Stimulated activated memory B cell treated with anti-CD40 and anti-IgM and Interleukin-4, amounts not matched to agents 10 μg/mL and 1 μg/mL and 100 μg/mL, for 72 hours (primary cell): ENCODE data around the gene HOTAIR.
A peak's percentile ranks its signal among the peaks of the same experiment; 100 is the strongest.

ENCODE experiments used
- ATAC-seq: fragments of 150-1000 bp; cut with Tn5 transposase; 2 replicates; pipeline ENCODE4 v1.10.0; 2021
- H3K27ac Mint-ChIP-seq: one replicate; pipeline ENCODE4 v1.8.0; 2022; ENCODE audit warnings: mild to moderate bottlenecking, mixed read lengths
- H3K27me3 Mint-ChIP-seq: one replicate; pipeline ENCODE4 v1.8.0; 2022; ENCODE audit warnings: mixed read lengths
- H3K36me3 Mint-ChIP-seq: one replicate; pipeline ENCODE4 v1.8.0; 2022; ENCODE audit warnings: mixed read lengths
- H3K4me1 Mint-ChIP-seq: one replicate; pipeline ENCODE4 v1.8.0; 2022; ENCODE audit warnings: mixed read lengths
- H3K4me3 Mint-ChIP-seq: one replicate; pipeline ENCODE4 v1.8.0; 2022; ENCODE audit warnings: mild to moderate bottlenecking, moderate library complexity, mixed read lengths
- H3K9me3 Mint-ChIP-seq: one replicate; pipeline ENCODE4 v1.8.0; 2022; ENCODE audit warnings: mixed read lengths

Gene HOTAIR

GRCh38 chr12:53947743-53948142, 27.0 kb downstream of the HOTAIR start:
- Mint-ChIP-seq H3K27ac (no peak overlapping the region), H3K4me1 (peaks cover 18% of the 10 kb centered on the region), H3K4me3 (no peak overlapping the region), H3K36me3 (no peaks in the 10 kb centered on the region), H3K9me3 (no peaks in the 10 kb centered on the region), H3K27me3 (peaks cover 94% of the 10 kb centered on the region)
- ATAC-seq, result no peak

DNA sequence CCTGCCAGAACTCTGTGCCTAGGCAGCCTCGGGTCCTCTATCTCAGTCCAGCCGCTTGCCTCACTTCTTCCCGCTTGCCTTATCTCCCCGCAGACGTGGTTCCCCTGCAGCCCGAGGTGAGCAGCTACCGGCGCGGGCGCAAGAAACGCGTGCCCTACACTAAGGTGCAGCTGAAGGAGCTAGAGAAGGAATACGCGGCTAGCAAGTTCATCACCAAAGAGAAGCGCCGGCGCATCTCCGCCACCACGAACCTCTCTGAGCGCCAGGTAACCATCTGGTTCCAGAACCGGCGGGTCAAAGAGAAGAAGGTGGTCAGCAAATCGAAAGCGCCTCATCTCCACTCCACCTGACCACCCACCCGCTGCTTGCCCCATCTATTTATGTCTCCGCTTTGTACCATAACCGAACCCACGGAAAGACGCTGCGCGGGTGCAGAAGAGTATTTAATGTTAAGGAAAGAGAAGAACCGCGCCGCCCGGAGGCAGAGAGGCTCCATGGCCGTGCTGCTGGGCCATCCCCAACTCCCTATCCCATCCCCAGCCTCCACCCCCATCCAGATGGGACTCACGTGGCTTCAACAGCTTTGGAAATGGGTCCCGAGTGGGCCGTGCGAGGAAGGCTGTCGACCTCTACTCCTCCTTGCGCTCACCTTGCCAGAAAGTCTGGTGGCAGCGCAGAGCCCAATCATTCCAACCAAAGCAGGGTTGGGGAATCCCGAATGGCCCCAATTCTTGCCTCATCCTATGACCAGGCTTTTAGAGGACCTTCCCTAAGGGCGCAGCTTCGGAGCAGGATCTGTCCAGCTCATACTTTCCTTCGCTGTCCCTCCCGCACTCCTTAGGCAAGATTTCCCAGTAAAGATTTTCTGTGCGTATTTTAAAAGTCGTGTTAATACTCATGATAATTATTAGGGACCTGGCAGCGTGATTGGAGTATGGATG, 29.6 kb downstream of the HOTAIR start:
- Mint-ChIP-seq H3K4me3 (no peak overlapping the region), H3K9me3 (no peaks in the 10 kb centered on the region), H3K36me3 (no peaks in the 10 kb centered on the region), H3K4me1 (peaks cover 7% of the 10 kb centered on the region), H3K27ac (no peak overlapping the region), H3K27me3 (peaks cover 94% of the 10 kb centered on the region)
- ATAC-seq, result no peak

- no peak for ATAC-seq
- peaks cover 7% of the 10 kb centered on the region for H3K4me1 Mint-ChIP-seq
- no peaks in the 10 kb centered on the region for H3K9me3 Mint-ChIP-seq
- H3K27ac Mint-ChIP-seq, result no peak overlapping the region
- H3K36me3 Mint-ChIP-seq, result no peaks in the 10 kb centered on the region
- peaks cover 93% of the 10 kb centered on the region for H3K27me3 Mint-ChIP-seq
- no peak overlapping the region for H3K4me3 Mint-ChIP-seq
Observed at GRCh38 chr12:53944209-53944608, 30.5 kb downstream of the HOTAIR start.

DNA sequence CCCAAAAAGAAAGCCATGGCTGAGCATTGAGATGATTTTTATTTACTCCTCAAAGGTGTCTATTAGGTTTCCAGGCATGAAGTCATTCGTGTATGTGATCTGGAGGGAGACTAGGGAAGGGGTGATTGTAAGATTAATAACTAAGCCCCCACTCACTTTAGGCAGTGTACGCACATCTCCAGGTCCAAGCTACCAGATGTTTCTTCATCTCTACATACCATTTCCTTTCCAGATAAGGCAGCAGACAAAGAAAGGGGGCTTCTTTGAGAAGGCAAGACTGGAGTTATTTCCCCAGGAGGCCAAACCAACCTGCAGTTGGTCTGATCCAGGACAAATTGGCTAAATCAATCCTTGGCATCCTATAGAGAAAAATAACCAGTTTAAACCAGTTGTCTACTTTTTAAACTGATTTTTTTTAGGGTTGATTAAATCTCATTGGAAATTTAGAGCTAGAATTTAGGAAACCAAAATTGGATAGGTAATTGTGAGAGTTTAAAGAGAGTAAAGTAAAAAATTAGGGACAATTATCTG, 32.2 kb downstream of the HOTAIR start:
- H3K27ac Mint-ChIP-seq, result no peak overlapping the region
- ATAC-seq, result no peak
- H3K9me3 Mint-ChIP-seq, result no peaks in the 10 kb centered on the region
- H3K4me3 Mint-ChIP-seq, result no peak overlapping the region
- H3K27me3 Mint-ChIP-seq, result peaks cover 87% of the 10 kb centered on the region
- peaks cover 7% of the 10 kb centered on the region for H3K4me1 Mint-ChIP-seq
- no peaks in the 10 kb centered on the region for H3K36me3 Mint-ChIP-seq

- H3K4me3 Mint-ChIP-seq, result no peak overlapping the region
- ATAC-seq, result no peak
Observed at GRCh38 chr12:53941750-53942149, 33.0 kb downstream of the HOTAIR start.

GRCh38 chr12:53941187-53941586, 33.6 kb downstream of the HOTAIR start:
- Mint-ChIP-seq H3K9me3 (no peaks in the 10 kb centered on the region), H3K36me3 (no peaks in the 10 kb centered on the region), H3K4me3 (no peak overlapping the region), H3K4me1 (peaks cover 7% of the 10 kb centered on the region), H3K27me3 (peaks cover 93% of the 10 kb centered on the region), H3K27ac (no peak overlapping the region)
- no peak for ATAC-seq

More at GRCh38 chr12:53941750-53942149, 33.0 kb downstream of the HOTAIR start:
- Mint-ChIP-seq H3K4me1 (peaks cover 7% of the 10 kb centered on the region), H3K9me3 (no peaks in the 10 kb centered on the region), H3K36me3 (no peaks in the 10 kb centered on the region), H3K27me3 (peaks cover 93% of the 10 kb centered on the region), H3K27ac (no peak overlapping the region)

GRCh38 chr12:53940443-53941014, 34.2 kb downstream of the HOTAIR start:
- Mint-ChIP-seq H3K27ac (no peak overlapping the region), H3K36me3 (no peaks in the 10 kb centered on the region), H3K9me3 (no peaks in the 10 kb centered on the region), H3K4me3 (no peak overlapping the region), H3K4me1 (peaks cover 13% of the 10 kb centered on the region), H3K27me3 (peaks cover 93% of the 10 kb centered on the region)
- ATAC-seq, result no peak

GRCh38 chr12:53939141-53940108, 35.3 kb downstream of the HOTAIR start:
- ATAC-seq, result no peak
- Mint-ChIP-seq H3K4me3 (no peak overlapping the region), H3K27me3 (peaks cover 93% of the 10 kb centered on the region), H3K9me3 (no peaks in the 10 kb centered on the region), H3K4me1 (peaks cover 12% of the 10 kb centered on the region), H3K27ac (no peak overlapping the region), H3K36me3 (no peaks in the 10 kb centered on the region)

- no peak for ATAC-seq
- peaks cover 93% of the 10 kb centered on the region for H3K27me3 Mint-ChIP-seq
- no peak within 1 kb of the TSS for H3K27ac Mint-ChIP-seq
- H3K4me1 Mint-ChIP-seq, result peaks cover 12% of the 10 kb centered on the region
- no peaks in the 10 kb centered on the region for H3K9me3 Mint-ChIP-seq
- H3K36me3 Mint-ChIP-seq, result no peaks in the 10 kb centered on the region
- no peak within 1 kb of the TSS for H3K4me3 Mint-ChIP-seq
Observed at GRCh38 chr12:53938326-53939140, 36.2 kb downstream of the HOTAIR start, which contains the start of gene HOXC13. TSS of gene HOXC13 (plus strand) at chr12:53938831. CDS start at chr12:53938907, 76 bp downstream.

DNA sequence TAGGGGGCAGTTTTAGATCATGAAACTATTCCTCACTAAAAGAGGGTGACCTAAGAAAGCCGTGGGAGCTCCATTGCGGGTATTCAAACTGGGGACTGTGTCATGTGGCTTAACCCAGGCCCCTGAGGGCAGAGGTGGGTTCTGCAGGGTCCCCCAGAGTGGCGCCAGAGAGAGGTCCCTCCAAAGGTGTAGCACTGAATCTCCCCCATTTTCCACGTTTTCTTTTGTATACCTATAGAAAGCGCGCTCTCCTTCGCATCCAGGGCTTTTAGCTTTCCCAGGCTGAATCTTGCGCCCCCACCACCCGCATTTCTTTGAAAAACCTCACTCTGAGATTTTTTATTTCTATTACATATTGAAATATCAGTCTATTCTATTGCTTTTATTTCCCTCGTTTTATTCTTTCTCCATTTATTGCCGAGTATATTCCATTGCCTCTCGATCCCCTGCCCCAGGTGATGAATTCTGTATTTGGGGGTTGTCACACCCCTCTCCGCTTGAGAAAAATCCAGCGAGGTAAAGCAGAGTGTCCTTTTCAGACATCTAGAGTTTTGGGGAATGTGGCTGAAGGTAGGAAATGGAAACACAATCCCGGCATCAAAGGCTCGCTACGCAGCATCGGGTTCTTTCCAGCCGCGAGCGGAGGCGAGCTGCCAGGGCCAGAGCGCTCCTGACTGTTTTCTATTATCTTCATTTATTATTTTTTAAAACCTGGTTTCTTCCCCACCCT, 37.0 kb downstream of the HOTAIR start:
- Mint-ChIP-seq H3K27me3 (peaks cover 93% of the 10 kb centered on the region), H3K9me3 (no peaks in the 10 kb centered on the region), H3K36me3 (no peaks in the 10 kb centered on the region), H3K27ac (no peak overlapping the region), H3K4me3 (no peak overlapping the region), H3K4me1 (peaks cover 12% of the 10 kb centered on the region)
- no peak for ATAC-seq

GRCh38 chr12:53937099-53937498, 37.7 kb downstream of the HOTAIR start:
- Mint-ChIP-seq H3K36me3 (no peaks in the 10 kb centered on the region), H3K4me3 (no peak overlapping the region), H3K27ac (no peak overlapping the region), H3K9me3 (no peaks in the 10 kb centered on the region), H3K27me3 (peaks cover 93% of the 10 kb centered on the region), H3K4me1 (peaks cover 12% of the 10 kb centered on the region)
- no peak for ATAC-seq

DNA sequence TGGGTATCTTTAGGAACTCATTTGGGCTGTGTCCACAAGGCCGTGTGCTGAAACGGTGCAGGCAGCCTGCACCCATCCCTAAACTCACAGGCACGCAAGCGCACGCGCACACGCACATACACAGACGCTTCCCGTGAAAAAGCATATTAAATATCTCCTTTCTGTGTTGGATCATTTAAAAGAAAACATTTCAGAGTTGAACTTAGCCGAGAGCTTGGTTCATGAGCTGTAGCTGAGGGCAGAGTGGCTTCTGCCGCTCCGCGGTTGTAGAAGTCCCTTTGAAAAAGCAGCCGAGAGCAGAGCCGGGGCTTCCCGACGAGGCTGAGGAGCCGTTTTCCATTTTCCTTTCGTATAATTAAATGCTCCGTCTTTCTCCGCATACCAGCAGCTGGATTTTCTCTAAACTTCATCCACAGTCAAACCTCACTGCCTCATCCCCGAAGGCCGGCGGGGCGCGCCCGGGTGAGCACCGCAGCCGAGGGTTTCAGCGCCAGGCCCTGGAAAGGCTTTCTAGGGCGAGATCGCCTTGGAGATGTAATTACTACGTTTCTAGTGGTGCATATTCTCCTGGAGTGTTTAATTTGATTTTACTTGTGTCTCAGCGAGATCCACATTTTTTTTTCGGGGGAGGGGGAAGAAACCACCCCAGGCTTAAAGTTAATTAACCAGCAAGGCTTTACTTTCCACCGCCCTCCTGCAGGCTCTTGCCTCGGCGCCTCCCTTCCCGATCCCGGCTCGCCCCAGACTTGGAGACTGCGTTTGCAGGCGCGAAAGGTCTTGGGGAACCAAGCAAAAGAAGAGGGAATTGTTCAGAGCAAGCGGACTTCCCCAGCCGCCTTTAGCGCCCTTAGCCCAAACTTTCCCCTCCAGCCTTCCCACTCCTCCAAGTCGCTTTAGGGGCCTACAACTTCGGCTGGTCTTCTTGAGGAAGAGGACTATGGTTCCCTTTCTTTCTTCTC, 39.1 kb downstream of the HOTAIR start:
- no peak overlapping the region for H3K27ac Mint-ChIP-seq
- no peak for ATAC-seq
- H3K36me3 Mint-ChIP-seq, result no peaks in the 10 kb centered on the region
- H3K4me1 Mint-ChIP-seq, result peaks cover 12% of the 10 kb centered on the region
- peaks cover 82% of the 10 kb centered on the region for H3K27me3 Mint-ChIP-seq
- peak overlapping the region; percentile 57 for H3K4me3 Mint-ChIP-seq
- no peaks in the 10 kb centered on the region for H3K9me3 Mint-ChIP-seq

DNA sequence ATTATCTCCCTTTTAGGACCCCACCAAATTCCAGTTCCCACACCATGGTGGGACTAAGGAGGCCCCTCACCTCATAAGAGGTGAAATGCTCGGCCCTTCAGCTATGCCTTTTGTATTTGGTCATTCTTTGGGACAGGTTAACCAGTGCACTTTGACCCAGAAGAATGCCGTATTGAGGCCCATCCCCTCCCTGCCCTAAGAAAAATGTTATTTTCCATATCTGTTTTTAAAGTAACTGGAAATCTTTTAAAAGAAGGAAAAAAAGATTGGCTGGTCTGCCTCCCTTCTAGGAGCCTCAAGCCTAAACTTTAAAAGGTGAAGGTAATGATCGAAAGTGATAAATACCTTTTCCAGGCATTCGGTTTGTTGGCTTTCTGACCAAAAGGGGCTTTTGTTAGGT, 41.8 kb downstream of the HOTAIR start:
- Mint-ChIP-seq H3K4me1 (peaks cover 12% of the 10 kb centered on the region), H3K4me3 (no peak overlapping the region), H3K9me3 (no peaks in the 10 kb centered on the region), H3K27me3 (peaks cover 89% of the 10 kb centered on the region), H3K27ac (no peak overlapping the region), H3K36me3 (no peaks in the 10 kb centered on the region)
- ATAC-seq, result no peak
